Activated CD4-positive, CD25-positive, alpha-beta regulatory T cell (primary cell): Measurements from ENCODE around the gene ITIH3.

Source experiments
- DNase-seq, 4 experiments: peaks; one replicate each; lab custom pipeline; 2025; lab: John Stamatoyannopoulos, UW

The ITIH3 gene

DNA sequence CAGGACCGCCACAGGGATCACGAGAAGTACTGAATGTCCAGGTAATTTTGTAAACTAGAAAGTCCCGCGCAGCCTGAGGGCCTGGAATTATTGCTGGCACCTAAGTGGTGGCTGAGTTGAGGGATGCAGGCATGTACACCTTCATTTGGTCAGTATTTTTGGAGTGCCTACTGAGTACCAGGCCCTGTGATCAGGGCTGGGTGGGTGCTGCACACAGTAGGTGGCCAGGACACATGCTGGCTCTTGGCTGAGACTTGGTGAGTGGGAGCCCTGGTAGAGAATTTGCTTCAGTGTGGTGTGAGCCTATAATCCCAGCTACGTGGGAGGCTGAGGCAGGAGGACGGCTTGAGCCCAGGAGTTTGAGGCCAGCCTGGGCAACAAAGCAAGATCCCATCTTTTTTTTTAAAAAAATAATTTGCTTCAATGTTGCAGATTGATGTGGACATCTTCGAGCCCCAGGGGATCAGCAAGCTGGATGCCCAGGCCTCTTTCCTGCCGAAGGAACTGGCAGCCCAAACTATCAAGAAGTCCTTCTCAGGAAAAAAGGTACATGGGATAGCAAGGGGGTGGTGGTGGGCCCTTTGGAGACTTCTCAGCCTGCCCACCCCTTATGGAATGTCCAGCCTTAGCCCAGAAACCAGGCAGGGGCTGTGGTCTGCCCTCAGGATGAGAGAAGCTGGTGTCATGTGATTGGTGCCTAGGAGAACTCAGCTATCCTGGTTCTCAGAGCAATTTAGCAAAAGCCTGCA, 14.6 kb upstream of the ITIH3 start:
- no peak for DNase-seq

DNA sequence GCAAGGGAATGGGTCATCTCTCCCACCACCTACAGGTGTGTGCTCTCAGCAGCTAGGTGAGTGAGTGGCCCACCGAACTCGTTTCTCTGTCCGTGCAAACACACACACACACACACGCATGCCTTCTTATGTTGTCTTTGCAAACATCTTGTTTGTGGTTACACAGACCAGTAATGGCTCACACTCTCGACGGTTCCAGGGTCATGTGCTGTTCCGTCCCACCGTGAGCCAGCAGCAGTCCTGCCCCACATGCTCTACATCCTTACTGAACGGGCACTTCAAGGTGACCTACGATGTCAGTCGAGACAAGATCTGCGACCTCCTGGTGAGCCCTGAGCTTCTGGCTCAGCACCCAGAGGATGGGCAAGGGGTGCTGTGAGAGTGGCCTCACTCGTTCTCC, 12.9 kb upstream of the ITIH3 start:
- DNase-seq: no peak

DNA sequence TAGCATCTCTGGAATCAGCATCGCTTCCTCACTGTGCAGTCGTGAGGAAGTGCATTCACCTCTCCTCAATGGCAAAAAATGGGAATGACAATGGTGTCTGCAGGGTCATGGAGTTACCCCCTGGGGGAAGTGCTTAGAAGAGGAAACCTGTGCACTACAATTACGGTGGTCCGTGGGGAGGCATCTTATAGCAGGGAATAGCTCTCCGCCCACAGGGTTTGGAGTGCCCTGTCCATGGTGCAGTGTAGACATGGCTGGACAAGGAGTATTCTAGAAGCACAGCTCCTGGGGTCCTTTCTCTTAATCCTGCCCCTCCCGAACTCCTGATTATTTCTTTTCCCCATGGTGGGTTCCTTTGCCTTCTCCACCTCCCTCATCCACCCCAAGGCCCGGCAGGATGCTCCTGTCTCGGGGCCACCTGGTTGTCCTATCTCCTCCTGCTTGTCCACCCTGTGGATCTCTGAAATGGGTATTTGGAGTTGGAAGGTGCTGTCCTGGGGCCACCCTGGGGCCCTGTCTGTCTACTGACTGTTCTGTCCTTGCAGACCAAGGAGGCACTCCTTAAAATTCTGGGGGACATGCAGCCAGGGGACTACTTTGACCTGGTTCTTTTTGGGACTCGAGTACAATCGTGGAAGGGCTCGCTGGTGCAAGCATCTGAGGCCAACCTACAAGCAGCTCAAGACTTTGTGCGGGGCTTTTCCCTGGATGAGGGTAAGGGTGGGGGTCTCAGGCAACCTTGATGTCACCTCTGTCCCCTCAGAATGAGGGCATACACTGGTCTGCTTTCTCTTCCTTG, 12.0 kb upstream of the ITIH3 start:
- DNase-seq: no peak

DNA sequence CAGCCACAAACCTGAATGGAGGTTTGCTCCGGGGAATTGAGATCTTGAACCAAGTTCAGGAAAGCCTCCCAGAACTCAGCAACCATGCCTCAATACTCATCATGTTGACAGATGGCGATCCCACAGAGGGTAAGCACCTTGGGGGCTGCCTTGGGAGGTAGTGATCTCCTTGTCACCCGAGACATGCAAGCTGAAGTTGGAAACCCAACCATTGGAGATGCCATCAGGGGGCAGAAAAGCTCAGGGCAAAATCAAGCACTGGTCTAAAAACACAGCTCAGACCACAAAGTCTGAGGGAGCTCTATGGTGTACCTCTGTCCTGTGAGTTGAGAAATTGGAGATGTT, 11.4 kb upstream of the ITIH3 start:
- DNase-seq: no peak

DNA sequence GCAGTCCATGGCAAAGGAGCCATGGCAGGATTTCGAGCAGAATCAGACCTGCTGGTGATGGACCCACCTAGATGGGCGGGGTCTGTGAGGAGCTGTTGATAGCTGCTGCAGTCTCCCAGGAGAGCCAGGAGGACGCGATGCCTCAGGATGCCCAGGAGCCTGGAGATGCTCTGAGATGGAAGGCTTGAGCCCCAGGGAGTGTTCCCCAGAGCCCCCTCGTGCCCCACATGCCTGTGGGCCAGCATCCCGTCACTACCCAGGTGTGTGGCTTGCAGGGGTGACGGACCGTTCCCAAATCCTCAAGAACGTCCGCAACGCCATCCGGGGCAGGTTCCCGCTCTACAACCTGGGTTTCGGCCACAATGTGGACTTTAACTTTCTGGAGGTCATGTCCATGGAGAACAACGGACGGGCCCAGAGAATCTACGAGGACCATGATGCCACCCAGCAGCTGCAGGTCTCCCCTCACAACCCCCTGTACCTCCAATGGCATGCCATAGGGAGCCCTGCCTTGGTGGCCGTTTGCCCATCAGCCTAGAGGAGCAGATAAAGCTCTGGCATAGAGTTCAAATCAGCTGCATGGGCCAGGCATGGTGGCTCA, 10.5 kb upstream of the ITIH3 start:
- no peak for DNase-seq

DNA sequence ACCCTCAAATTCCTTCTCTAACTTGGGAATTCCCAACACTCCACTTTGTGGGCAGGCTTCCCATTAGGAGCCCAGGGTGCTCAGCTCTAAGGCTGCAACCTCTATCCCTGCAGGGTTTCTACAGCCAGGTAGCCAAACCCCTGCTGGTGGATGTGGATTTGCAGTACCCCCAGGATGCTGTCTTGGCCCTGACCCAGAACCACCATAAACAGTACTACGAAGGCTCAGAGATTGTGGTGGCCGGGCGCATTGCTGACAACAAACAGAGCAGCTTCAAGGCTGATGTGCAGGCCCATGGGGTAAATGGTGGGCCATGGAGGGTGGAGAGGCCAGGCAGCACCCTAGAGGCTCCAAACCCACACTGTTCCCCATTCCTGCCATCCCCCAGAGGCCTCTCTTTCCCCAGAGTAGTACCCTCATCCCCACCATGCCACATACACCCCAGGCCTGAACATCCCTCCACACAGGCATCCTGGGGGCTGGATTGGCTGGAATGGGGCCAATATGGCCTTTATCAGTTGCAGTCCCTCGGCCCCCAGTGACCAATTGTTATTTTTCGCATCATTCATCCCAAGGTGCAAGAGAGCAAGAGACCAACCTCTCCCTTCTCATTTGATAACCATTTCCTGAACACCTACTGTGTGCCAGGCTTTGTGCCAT, 9.5 kb upstream of the ITIH3 start:
- DNase-seq: no peak

DNA sequence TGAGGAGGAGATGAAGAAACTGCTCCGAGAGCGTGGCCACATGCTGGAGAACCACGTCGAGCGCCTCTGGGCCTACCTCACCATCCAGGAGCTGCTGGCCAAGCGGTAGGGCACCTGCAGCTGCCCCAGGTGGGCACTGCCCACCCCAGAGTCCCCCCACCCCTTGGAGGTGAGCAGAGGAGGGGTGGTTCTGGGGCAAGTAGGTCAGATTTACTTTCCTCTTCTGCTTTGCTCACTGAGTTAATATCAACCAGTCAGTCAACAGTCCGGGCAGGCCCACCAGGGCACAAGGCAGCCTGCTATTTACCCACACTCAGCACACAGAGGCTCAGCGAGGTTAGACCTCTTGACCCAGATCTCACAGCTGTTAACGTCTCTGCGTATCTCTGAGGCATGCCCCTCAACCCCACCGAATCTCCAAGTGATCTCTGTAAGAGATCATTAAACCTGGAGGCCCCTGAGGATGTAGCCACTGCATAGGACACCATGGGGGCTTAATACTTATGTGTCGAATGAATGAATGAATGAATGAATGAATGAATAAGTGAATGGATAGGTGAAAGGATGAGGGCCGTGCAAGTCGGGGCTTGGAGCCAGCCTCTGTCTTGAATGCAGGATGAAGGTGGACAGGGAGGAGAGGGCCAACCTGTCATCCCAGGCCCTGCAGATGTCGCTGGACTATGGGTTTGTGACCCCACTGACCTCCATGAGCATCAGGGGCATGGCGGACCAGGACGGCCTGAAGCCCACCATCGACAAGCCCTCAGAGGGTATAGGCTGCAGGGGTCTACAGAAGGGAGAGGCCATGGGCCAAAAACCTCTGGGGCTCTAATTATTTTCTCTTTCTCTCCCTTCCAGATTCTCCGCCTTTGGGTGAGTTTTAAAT, 8.0 kb upstream of the ITIH3 start:
- no peak for DNase-seq

DNA sequence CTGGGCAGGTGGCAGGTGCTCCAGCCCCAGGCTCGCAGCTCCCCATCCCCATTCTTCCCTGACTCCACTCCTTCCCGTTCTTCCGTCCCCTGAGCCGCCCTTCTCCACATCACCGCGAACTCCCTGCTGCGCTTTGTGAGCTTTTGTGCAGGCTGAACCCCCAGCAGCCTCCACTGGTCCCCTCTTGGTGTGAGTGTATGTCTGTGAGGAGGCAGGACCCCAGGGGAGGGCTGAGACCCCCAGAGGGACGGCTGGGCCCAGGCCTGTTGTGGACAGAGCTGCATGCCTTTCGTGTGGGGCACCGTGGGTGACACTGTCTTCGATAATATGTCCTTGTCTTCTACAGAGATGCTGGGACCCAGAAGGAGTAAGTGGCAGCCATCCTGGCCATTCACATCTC, 7.3 kb upstream of the ITIH3 start:
- DNase-seq: no peak

DNA sequence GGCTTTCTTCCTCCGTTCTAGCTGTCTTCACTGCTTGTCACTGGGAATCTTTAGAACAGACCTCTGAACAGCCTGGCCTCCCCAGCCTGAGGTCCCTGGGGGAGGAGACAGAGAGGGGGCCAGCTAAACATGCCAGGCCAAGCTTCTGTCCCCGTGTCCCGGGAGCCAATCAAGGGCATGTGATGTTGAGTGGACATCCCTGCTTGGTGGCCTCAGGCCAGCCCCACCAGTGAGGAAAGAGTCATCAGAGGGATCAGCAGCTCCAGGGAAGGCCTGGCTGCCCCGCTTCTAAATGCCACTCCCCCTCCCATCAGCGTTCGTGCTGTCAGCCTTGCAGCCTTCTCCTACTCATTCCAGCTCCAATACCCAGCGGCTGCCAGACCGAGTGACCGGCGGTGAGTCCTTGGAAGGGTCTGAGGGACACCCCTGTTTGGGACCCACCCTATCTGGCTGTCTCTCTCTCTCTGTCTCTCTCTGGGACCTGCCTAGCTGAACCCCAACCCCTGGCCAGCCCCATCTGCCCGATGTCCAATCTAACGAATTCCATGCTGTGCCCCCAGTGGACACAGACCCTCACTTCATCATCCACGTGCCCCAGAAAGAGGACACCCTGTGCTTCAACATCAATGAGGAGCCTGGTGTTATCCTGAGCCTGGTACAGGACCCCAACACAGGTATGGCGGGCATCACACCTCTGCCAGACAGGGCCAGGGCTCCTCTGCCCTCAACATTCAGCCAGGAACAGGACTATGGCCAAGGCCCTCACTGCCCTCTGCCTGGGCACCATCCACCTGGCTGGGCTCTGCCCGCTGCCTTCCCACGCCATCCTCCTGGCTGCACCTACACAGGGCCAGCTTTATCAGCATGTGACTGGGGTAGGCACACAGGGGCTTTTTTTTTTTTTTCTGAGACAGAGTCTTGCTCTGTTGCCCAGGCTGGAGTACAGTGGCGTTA, 6.6 kb upstream of the ITIH3 start:
- no peak for DNase-seq

DNA sequence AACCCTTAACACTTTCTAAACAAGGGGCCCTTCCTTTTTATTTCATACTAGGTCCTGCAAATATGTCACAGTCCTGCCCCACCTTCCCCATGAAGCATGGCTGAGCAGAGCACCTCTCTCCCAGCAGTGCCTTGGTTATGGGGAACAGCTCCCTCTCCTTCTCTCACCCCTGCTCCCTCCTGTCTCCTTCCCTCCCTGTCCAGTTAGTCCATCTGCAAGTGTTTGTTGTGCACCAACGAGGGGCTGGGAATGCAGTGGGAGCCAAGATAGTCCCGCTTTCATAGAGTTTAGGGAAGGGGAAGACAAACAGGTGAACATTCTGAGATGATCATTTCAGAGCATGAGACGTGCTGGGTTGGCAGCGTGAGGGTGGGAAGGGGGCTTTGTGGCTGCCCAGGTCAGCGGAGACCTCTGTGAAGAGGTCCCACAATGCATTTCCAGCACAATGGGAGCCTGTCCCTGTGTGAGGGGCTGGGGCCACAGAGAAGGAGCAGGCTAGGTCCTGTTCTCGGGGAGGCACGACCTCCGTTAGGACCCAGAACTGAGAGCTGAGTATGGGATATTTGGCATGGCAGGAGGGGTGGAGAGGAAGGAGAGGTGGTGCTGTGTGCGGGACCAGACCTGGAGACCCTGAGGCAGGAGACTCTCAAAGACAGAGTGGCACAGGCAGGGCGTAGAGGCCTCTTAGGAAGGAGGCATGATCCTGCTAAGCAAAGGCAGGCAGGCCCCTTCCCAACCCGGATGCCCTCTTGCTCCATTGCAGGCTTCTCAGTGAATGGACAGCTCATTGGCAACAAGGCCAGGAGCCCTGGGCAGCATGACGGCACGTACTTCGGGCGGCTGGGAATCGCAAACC, 5.5 kb upstream of the ITIH3 start:
- no peak for DNase-seq

DNA sequence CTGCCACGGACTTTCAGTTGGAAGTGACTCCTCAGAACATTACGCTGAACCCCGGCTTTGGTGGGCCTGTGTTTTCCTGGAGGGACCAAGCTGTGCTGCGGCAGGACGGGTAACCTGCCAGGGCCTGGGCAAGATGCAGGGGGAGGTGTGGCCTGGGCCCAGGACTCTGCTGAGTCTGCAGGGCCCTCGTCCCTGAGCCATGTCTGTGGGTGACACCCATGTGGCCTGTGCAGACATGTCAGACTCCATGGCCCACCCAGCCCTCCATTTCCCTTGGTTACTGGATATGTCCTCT, 4.9 kb upstream of the ITIH3 start:
- DNase-seq: no peak

DNA sequence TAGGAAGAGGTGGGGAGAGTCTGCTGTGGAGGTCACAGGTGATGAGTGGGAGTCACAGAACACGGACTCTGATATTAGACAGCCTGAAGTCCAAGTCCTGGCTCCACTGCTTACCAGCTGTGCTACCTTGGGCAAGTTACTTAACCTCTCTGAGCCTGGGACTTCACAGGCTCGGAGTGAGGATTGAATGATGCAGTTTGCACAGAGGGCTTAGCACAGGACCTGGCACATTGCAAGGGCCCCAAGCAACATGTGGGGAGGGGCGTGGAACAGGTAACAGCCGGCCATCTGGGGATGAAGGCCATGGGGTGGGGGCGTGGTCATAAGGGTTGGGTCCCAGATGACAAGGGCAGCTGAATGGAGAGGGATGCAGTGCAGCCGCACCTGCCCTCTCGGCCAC, 4.3 kb upstream of the ITIH3 start:
- no peak for DNase-seq

DNA sequence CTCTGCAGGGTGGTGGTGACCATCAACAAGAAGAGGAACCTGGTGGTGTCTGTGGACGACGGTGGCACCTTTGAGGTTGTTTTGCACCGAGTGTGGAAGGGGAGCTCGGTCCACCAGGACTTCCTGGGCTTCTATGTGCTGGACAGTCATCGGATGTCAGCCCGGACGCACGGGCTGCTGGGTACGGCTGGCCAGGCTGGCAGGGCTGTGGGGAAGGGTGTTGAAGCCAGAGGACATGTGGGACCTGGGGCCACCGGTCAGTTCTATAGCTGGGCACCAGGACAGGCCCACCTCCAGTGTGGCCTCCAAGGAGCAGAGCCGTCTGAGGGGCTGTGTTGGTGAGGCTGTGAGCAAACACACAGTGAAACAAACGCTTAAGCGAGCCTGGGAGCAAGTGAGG, 3.9 kb upstream of the ITIH3 start:
- no peak for DNase-seq

DNA sequence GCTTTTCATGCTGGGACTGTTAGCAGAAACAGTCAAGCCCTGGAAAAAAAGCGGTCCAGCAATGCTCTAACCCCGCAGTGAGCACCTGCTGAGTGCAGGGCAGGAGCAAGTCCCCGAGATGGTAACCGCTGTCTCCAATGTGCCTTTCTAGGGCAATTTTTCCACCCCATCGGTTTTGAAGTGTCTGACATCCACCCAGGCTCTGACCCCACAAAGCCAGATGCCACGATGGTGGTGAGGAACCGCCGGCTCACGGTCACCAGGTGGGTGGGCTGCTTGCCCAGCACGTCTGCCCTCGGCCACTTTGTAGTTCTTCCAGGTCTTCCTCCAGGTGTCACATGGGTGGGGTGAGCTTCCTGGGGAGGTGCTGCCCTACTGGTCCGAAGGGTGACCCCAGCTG, 3.2 kb upstream of the ITIH3 start:
- no peak for DNase-seq

DNA sequence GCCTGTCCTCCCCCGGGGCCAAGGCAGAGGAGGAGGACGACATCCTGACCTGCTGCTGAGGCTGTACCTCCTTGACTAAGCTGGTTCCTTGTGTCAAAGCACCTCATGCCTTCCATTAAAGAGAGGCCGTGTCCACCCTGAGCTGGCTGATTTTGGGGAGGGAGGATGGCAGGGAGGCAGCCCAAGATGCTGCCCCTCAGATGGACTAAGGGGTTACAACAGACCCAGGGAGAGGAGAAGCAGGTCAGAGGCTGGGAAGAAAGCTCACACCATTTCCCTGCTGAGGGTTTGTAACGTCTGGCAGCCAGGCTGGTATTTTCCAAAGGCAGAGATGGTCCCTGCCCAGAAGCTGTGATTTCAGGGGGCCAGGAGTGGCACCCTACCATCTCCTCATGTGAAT, 2.7 kb upstream of the ITIH3 start:
- no peak for DNase-seq

DNA sequence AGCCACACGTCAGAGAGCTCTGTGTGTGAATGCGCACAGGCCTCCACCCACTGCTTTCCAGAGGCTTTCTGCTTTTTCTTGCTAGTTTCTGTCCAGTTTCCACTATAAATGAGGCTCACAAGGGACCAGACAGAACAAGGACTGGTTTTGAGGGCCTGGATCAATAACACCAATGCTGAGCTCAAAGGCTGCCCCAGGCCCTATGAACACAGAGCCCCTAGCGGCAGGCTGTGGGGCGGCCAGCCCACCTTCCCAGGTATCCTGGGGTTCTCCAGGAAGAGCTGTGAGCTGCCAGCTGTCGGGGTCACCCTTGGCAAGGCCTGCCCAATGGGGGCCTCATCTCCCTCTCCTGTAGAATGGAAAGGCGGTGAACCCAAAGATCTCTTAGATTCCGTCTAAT, 2.2 kb upstream of the ITIH3 start:
- no peak for DNase-seq

DNA sequence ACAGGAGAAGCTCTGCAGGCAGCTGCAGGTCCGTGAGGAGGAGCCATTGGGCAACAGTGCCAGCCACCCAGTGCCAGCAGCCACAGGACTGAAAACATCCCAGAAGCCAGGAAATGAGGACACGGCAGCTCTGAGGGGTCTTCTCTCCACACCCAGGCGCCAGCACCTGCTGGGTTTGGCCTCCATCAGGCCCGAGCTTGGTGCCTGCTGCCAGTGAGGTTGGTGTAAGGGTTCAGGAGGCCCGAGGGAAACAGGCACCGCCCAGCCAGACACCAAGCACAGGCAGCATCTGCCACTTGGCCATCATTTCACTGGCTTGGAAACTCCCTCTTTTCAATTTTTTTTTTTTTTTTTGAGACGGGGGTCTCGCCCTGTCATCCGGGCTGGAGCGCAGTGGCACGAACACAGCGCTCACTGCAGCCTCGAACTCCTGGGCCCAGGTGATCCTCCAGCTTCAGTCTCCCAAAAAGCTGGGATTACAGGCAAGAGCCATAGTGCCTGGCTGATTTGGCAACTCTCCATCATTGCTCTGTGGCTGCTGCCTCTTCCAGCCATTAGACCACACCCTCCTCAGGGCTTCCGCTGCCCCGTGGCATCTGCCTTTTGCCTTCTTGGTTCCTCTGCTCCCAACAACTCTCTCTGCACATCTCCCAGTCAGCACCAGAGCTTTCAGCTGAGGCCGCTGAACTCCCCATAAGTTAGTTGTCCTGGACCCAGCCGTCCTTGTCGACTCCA, 1.5 kb upstream of the ITIH3 start:
- no peak for DNase-seq

DNA sequence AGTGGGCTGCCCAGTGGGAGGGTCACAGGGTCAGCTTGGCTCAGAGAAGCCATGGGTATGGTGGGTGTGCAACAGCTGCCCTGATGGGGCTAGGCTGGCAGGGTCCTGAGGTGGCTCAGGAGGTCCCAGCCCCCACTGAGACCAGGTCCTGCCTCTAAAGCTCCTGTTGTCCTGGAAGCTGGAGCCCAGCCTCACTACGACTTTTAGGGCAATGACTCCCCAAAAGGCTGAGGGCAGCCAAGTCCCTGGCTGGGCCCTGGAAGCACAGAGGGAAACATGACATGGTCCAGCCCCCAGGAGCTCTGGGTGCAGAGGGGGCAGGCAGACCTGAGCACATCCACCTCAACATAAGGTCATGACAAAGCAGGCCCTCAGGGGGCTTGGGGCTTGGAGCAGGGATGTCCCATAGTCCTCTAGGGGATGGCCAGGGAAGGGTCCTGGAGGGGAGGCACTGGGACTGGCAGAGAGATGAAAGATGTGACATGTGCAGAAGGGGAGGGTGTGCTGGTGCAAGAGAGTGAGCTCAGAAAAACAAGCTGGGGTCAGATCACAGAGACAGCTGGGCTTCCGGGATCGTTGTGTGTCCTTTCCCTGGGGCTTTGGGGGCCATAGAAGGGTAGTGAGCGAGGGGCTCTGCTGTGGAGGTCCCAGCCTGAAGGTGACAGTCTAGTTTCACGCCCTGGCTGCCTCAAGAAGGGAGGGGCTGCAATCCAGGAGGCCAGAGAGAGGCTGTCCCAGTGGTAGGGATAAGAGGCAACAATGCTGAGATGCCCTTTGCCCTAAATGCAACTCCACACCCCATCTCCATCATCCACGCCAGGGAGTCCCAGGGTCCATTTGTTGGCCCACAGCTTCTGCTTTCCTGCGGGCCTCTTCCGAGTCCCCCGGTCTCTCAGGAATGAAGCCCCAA, 639 bp upstream of the ITIH3 start:
- no peak for DNase-seq
